GM18861 (cell line): Measurements from ENCODE around the gene ITGA11.
"Not testable (repeated sequence)": the region's sequence is repeated elsewhere in the genome, so short reads cannot be mapped to it uniquely, and the experiment has no call there.

Experiments used
- ATAC-seq: cut with Tn5 transposase; IDR thresholded peaks from one replicate; pipeline ENCODE4 v1.9.1; 2021; ENCODE audit not compliant: unreplicated experiment

Gene ITGA11

DNA sequence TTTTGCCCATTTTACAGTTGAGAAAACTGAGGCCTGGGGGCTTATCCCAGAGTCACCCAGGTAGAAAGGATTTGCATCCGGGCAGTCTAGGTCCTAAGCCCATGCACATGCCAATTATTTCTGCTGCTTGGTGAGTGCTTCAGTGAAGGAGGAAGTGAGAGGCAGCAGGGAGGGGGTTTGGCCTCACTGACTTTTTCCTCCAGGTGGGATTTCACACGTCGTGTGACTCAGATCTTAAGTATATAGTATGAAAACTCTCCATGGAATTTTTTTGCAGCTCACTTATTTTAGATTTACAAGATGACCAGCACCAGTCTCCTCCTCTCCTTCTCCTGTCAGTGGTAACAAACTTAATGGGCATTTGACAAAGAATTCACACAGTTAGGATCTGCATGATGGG lies 4.6 kb downstream of the ITGA11 start:
- ATAC-seq, result no peak

- no peak for ATAC-seq
Measured at GRCh38 chr15:68426116-68426515, 5.8 kb downstream of the ITGA11 start.

GRCh38 chr15:68425428-68426060 lies 6.4 kb downstream of the ITGA11 start:
- ATAC-seq, result no peak

DNA sequence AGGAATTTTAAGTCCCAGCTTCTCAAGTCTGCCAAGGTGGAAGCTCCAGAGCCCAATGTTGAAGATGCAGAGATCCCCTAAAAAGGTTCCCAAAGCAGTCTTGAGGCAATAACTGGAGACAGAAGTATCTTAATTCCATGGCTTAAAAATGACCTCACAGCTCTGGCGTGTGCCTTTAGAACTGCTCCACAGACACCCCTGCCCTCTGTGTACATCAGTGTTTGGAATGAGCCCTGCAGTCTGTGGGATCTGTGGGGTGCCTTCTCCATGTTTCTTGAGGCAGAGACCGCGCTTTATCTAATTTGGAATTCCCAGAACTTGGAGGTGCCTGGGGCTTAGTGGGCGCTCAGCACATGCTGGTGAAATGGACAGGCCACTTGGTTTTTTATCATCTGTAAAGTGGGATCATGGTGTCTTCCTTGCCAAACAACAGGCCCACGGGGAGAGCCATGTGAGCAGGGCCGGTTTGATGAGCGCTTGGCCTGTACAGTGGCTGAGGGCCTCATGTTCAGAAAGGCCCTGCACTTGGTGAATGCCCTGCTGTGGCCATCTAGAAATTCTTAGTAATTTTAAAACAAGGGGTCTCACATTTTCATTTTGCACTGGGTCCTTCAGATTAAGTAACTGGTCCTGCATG lies 7.1 kb downstream of the ITGA11 start:
- no peak for ATAC-seq

DNA sequence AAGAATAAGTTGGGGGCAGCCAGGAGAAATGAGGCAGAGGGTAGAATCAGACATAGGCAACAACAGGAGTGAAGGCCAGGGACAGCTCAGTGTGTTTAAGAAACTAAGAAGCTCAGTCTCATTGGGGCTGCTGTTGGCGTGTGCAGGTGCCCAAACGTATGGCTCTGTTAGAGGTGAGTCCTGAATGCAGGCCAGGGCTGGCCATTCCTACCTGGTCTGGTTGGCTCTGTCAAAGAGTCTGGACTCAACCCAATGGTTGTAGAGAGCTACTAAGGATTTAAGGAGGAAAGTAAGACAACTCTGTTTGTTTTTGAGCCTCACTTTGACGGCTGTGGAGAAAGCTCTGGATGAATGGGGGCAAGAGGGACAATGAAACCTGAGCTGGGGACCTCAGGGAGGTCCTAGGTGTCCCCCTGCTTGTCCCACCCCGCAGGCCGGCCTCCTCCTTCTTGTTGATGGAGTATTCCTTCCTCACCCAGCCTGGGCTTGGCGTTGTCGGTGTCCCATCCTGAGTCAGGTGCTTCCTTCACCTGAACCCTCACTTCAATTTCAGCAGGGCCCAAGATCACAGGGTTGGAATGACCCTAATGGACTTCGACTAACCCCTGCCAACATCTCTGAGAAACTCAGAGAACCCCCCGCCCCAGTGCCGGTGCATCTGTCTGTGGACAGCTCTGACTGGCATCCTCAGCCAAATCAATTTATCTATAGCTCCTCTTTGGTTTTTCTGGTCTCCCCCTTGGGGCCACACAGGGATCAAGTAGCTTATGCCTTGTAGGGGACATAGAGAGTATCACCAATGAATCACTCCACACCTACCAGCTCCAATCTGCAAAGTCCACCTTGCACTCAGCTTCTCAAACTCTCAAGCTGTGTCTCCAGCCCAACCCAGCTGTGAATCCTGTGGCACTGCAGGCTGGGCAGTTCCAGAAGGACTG lies 8.3 kb downstream of the ITGA11 start:
- no peak for ATAC-seq

GRCh38 chr15:68422403-68423145 lies 9.4 kb downstream of the ITGA11 start:
- ATAC-seq, result not testable (repeated sequence)

- no peak for ATAC-seq
Measured at GRCh38 chr15:68421798-68422402, 10.1 kb downstream of the ITGA11 start.

DNA sequence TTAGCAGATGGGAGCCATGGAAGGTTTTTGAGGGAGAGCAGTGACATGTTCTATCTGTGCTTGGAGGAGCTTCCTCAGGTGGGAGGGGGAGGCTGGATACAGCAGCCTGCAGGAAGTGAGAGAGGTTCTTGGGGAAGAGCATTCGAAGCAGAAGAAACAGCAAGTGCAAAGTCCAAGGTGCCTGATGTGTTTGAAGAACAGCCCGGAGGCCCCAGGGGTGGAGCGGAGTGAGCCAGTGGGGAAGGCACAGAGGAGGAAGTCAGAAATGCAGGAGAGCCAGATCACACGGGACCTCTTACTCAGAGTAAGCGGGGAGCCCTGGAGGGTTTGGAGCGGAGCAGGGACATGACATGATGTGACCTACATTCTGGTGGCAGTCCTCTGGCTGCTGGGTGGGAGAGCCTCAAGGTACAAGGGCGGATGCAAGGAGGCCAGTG lies 10.8 kb downstream of the ITGA11 start:
- ATAC-seq, result no peak

GRCh38 chr15:68420186-68420684 lies 11.7 kb downstream of the ITGA11 start:
- ATAC-seq, result no peak

DNA sequence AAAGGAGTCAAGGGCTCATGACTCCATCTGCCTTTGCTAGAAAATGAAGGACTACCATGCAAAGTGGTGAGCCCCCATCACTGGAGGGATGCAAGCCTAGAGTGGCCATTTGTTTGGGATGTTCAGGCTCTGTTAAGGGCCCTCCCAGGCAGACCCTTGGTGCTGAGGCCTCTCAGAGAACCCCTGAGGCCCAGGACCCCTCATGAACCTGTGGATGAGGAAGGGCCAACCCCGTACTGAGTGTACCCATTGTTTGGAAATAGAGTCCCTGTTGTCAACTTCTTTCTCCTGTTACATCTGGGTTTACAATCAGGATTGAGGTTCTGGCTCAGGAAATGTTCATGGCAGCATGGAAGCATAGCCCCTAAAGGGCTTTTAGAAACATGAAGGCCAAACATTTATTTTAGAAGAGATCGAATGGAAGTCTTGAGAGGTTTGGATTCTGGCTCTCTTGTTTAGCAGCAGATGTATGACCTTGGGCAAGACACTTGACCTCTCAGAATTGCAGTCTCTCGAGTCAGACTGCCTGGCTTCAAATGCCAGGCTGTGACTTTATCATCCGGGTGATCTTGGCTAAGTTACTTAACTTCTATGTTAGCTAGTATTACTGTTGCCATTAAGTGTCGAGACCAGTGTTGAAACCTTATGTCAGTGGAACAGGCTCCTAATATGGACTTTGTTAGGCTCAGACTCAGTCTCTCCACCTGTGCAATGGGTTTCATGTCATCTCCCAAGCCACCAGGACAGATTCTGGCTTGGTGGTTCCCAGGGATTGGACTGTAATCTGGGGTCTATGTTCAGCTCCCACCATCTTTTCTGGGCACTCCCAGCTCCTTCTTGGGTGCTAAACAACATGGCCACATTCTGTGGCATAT lies 12.4 kb downstream of the ITGA11 start:
- ATAC-seq, result no peak

GRCh38 chr15:68418611-68419161 lies 13.3 kb downstream of the ITGA11 start:
- ATAC-seq, result no peak

DNA sequence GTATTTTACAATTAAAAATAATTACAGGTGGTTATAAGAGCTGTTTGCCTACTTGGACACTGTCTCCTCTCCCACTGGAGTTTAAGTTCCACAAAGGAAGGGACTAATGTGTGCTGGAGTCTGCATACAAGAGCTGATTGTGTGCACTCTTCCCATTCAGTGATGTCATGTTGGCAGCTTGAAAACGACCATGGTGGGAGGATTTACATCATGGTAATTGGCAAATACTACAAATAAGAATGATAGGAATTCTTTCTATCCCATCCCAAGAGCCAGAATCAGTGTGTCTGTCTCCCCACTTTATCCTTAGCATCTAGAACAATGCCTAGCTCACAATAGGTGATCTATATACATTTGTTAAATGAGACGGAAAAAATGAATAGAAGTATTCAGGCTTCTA lies 14.1 kb downstream of the ITGA11 start:
- ATAC-seq, result no peak

DNA sequence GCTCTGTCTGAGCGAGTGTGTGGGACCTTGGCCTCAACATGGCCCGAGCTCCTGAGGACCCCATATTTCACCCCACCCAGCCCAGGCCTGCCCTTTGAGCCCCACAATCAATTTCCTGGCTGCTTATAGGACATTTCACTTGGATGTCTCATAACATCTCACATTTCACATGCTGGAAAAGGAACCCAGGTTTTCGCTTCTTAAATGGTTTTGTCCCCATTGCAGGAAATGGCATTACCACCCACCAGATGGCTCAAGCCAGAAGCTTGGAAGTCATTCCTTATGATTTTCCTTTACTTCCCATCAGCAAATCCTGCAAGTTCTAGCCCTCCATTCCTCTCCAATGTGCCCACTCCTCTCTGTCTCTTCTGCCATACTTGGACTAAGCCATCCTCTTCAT lies 14.9 kb downstream of the ITGA11 start:
- no peak for ATAC-seq

- no peak for ATAC-seq
Measured at GRCh38 chr15:68416158-68416535, 15.8 kb downstream of the ITGA11 start.

- ATAC-seq, result no peak
Measured at GRCh38 chr15:68415501-68416157, 16.3 kb downstream of the ITGA11 start.

- ATAC-seq, result no peak
Measured at GRCh38 chr15:68415061-68415460, 16.9 kb downstream of the ITGA11 start.

GRCh38 chr15:68414591-68414990 lies 17.4 kb downstream of the ITGA11 start:
- ATAC-seq, result no peak

GRCh38 chr15:68414206-68414555 lies 17.8 kb downstream of the ITGA11 start:
- ATAC-seq, result no peak
